D721Med (cell line): Measurements from ENCODE around the gene JAK1.

Experiments used
- DNase-seq: peaks from one replicate; pipeline ENCODE4 v3.0.0; 2011; ENCODE audit warnings: low spot score; ENCODE audit not compliant: insufficient read length
- FAIRE-seq: peaks from 2 replicates; lab custom pipeline; 2011; peaks lifted over from hg19 to GRCh38; lab: Jason Lieb, UNC
- CTCF ChIP-seq: IDR thresholded peaks from 2 replicates; pipeline ENCODE4 v1.5.1; 2012; ENCODE audit warnings: mild to moderate bottlenecking, control low read depth; ENCODE audit not compliant: insufficient read depth; ENCODE audit errors: missing control alignments

Gene JAK1

GRCh38 chr1:64938991-64939390 is 27.4 kb downstream of the JAK1 start:
- TF ChIP-seq CTCF, result no peak
- no peak for FAIRE-seq

GRCh38 chr1:64936956-64937355 is 29.4 kb downstream of the JAK1 start:
- FAIRE-seq (no peak), DNase-seq (no peak)
- no peak for TF ChIP-seq CTCF

More at GRCh38 chr1:64938991-64939390, 27.4 kb downstream of the JAK1 start:
- DNase-seq, result no peak

GRCh38 chr1:64935551-64936155 is 30.7 kb downstream of the JAK1 start:
- DNase-seq (no peak), FAIRE-seq (no peak)
- TF ChIP-seq CTCF, result no peak

GRCh38 chr1:64934878-64935275 is 31.5 kb downstream of the JAK1 start:
- FAIRE-seq (no peak), DNase-seq (no peak)
- no peak for TF ChIP-seq CTCF

GRCh38 chr1:64934115-64934877 is 32.1 kb downstream of the JAK1 start:
- TF ChIP-seq CTCF, result no peak
- FAIRE-seq (no peak), DNase-seq (no peak)

GRCh38 chr1:64933296-64934070 is 32.9 kb downstream of the JAK1 start:
- no peak for TF ChIP-seq CTCF
- FAIRE-seq, result no peak

More at GRCh38 chr1:64933296-64934070, 32.9 kb downstream of the JAK1 start:
- DNase-seq, result no peak
